MM.1S (cell line): ENCODE measurements around the gene ITPKC.

ENCODE experiments used
- DNase-seq: peaks from one replicate; pipeline ENCODE4 v3.0.0-alpha.2; 2015
- H2AFZ ChIP-seq: fragments of 300-600 bp; sonication (generic); 2 replicates; pipeline ENCODE4 v1.6.0; 2016; ENCODE audit warnings: antibody characterized with exemption, low read length
- H3F3A ChIP-seq: fragments of 300-600 bp; sonication (generic); 2 replicates; pipeline ENCODE4 v1.6.1; 2016; ENCODE audit warnings: mild to moderate bottlenecking, antibody characterized with exemption, low read length, moderate library complexity, mixed read lengths; ENCODE audit not compliant: insufficient read depth
- H3K27ac ChIP-seq: fragments of 300-600 bp; sonication (generic); 2 replicates; pipeline ENCODE4 v1.5.1; 2016; ENCODE audit warnings: mild to moderate bottlenecking, low read length
- H3K27me3 ChIP-seq: fragments of 300-600 bp; sonication (generic); replicated peaks from 2 replicates; pipeline ENCODE4 v1.6.0; 2016; ENCODE audit warnings: low read length; ENCODE audit not compliant: insufficient read depth
- H3K36me3 ChIP-seq: fragments of 300-600 bp; sonication (generic); replicated peaks from 2 replicates; pipeline ENCODE4 v1.6.1; 2016; ENCODE audit warnings: mild to moderate bottlenecking, low read length, mixed read lengths; ENCODE audit not compliant: insufficient read depth
- H3K4me1 ChIP-seq: fragments of 300-600 bp; sonication (generic); 2 replicates; pipeline ENCODE4 v1.6.1; 2016; ENCODE audit warnings: low read length, mixed read lengths
- H3K4me2 ChIP-seq: fragments of 300-600 bp; sonication (generic); 2 replicates; pipeline ENCODE4 v1.6.0; 2016; ENCODE audit warnings: low read depth, low read length
- H3K4me3 ChIP-seq: fragments of 300-600 bp; sonication (generic); 2 replicates; pipeline ENCODE4 v1.5.1; 2016; ENCODE audit warnings: low read length, mixed read lengths
- H3K79me2 ChIP-seq: fragments of 300-600 bp; sonication (generic); 2 replicates; pipeline ENCODE4 v1.6.1; 2016; ENCODE audit warnings: mixed run types, low read length, mixed read lengths
- H3K9ac ChIP-seq: fragments of 300-600 bp; sonication (generic); 2 replicates; pipeline ENCODE4 v1.6.1; 2016; ENCODE audit warnings: low read length, mixed read lengths
- H3K9me2 ChIP-seq: fragments of 300-600 bp; sonication (generic); replicated peaks from 2 replicates; pipeline ENCODE4 v1.6.1; 2016; ENCODE audit warnings: mild to moderate bottlenecking, low read length, mixed read lengths; ENCODE audit not compliant: insufficient read depth
- H3K9me3 ChIP-seq: fragments of 300-600 bp; sonication (generic); replicated peaks from 2 replicates; pipeline ENCODE4 v1.6.1; 2016; ENCODE audit warnings: mild to moderate bottlenecking, low read length, mixed read lengths; ENCODE audit not compliant: insufficient read depth
- H4K20me1 ChIP-seq: fragments of 300-600 bp; sonication (generic); 2 replicates; pipeline ENCODE4 v1.6.1; 2016; ENCODE audit warnings: mild to moderate bottlenecking, low read length, moderate library complexity, mixed read lengths; ENCODE audit not compliant: insufficient read depth
- EZH2 ChIP-seq: fragments of 300-600 bp; sonication (generic); optimal IDR thresholded peaks from 2 replicates; pipeline ENCODE3; 2017; ENCODE audit warnings: low read depth, mild to moderate bottlenecking, antibody characterized with exemption, low read length, mixed read lengths
- EZH2phosphoT487 ChIP-seq: fragments of 300-600 bp; sonication (generic); IDR thresholded peaks from 2 replicates; pipeline ENCODE4 v1.6.1; 2018; ENCODE audit warnings: antibody characterized with exemption, low read length
- TF ChIP-seq, protein P1 (sequence below): fragments of 300-600 bp; sonication (generic); IDR thresholded peaks from 2 replicates; pipeline ENCODE4 v1.5.1; 2016; ENCODE audit warnings: antibody characterized with exemption, low read length, mixed read lengths

ITPKC gene

DNA sequence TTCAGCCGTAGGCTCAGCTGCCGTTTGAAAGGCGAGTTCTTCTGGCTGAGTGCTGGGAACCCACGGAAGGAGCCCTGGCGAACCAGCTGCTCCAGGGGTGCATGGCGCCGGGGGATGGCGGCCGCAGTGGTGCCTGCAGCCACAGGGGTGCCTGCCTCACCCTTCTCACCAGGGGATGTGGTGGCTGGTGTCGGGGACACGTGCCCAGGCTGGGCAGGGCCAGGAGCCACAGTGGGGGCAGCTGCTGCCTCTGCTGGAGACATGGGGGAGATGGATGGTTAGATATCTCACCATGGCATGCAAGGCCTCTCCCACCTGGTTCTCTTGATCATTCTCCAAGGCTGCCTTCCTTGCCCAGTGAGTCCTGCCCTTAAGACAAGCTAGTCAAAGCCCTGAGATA, 43.5 kb upstream of the ITPKC start:
- H3K9me3 ChIP-seq: no peaks in the 10 kb centered on the region
- H3K9ac ChIP-seq: no peak overlapping the region
- H2AFZ ChIP-seq: no peak overlapping the region
- no peaks in the 10 kb centered on the region for H3K79me2 ChIP-seq
- no peaks in the 10 kb centered on the region for H3K9me2 ChIP-seq
- no peaks in the 10 kb centered on the region for H4K20me1 ChIP-seq
- TF ChIP-seq EZH2phosphoT487: no peak
- TF ChIP-seq, protein P1, sequence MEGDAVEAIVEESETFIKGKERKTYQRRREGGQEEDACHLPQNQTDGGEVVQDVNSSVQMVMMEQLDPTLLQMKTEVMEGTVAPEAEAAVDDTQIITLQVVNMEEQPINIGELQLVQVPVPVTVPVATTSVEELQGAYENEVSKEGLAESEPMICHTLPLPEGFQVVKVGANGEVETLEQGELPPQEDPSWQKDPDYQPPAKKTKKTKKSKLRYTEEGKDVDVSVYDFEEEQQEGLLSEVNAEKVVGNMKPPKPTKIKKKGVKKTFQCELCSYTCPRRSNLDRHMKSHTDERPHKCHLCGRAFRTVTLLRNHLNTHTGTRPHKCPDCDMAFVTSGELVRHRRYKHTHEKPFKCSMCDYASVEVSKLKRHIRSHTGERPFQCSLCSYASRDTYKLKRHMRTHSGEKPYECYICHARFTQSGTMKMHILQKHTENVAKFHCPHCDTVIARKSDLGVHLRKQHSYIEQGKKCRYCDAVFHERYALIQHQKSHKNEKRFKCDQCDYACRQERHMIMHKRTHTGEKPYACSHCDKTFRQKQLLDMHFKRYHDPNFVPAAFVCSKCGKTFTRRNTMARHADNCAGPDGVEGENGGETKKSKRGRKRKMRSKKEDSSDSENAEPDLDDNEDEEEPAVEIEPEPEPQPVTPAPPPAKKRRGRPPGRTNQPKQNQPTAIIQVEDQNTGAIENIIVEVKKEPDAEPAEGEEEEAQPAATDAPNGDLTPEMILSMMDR: no peak
- TF ChIP-seq EZH2: no peak
- H3F3A ChIP-seq: no peaks in the 10 kb centered on the region
- no peaks in the 10 kb centered on the region for H3K27me3 ChIP-seq
- H3K4me2 ChIP-seq: no peak overlapping the region
- no peak overlapping the region for H3K27ac ChIP-seq
- H3K4me1 ChIP-seq: no peaks in the 10 kb centered on the region
- H3K36me3 ChIP-seq: no peaks in the 10 kb centered on the region
- no peak overlapping the region for H3K4me3 ChIP-seq
- no peak for DNase-seq

- H3K36me3 ChIP-seq: no peaks in the 10 kb centered on the region
Measured at GRCh38 chr19:40674291-40674690, 42.6 kb upstream of the ITPKC start.

GRCh38 chr19:40677156-40677555, 39.8 kb upstream of the ITPKC start:
- no peaks in the 10 kb centered on the region for H3K36me3 ChIP-seq
- no peaks in the 10 kb centered on the region for H3K4me1 ChIP-seq
- H2AFZ ChIP-seq: no peak overlapping the region
- no peaks in the 10 kb centered on the region for H3K9me2 ChIP-seq
- no peaks in the 10 kb centered on the region for H3K9me3 ChIP-seq
- no peaks in the 10 kb centered on the region for H3K27me3 ChIP-seq
- DNase-seq: no peak
- no peak overlapping the region for H3K27ac ChIP-seq
- H3K4me3 ChIP-seq: no peak overlapping the region
- no peak overlapping the region for H3K4me2 ChIP-seq
- H3F3A ChIP-seq: no peaks in the 10 kb centered on the region
- no peaks in the 10 kb centered on the region for H3K79me2 ChIP-seq
- TF ChIP-seq, protein P1: no peak
- TF ChIP-seq EZH2: no peak
- TF ChIP-seq EZH2phosphoT487: no peak
- H4K20me1 ChIP-seq: no peaks in the 10 kb centered on the region
- H3K9ac ChIP-seq: no peak overlapping the region

More at GRCh38 chr19:40674291-40674690, 42.6 kb upstream of the ITPKC start:
- DNase-seq: no peak
- H3K9me2 ChIP-seq: no peaks in the 10 kb centered on the region
- no peak overlapping the region for H2AFZ ChIP-seq
- H3K27ac ChIP-seq: no peak overlapping the region
- H3K79me2 ChIP-seq: no peaks in the 10 kb centered on the region
- H3K9me3 ChIP-seq: no peaks in the 10 kb centered on the region
- H3K4me2 ChIP-seq: no peak overlapping the region
- H3F3A ChIP-seq: no peaks in the 10 kb centered on the region
- no peak overlapping the region for H3K4me3 ChIP-seq
- no peak for TF ChIP-seq EZH2
- H3K27me3 ChIP-seq: no peaks in the 10 kb centered on the region
- no peaks in the 10 kb centered on the region for H4K20me1 ChIP-seq
- H3K4me1 ChIP-seq: no peaks in the 10 kb centered on the region
- H3K9ac ChIP-seq: no peak overlapping the region

- H3K9ac ChIP-seq: no peak overlapping the region
- TF ChIP-seq EZH2: no peak
- TF ChIP-seq, protein P1: no peak
- H3K27me3 ChIP-seq: no peaks in the 10 kb centered on the region
- H3K4me3 ChIP-seq: no peak overlapping the region
- H3K27ac ChIP-seq: no peak overlapping the region
- no peaks in the 10 kb centered on the region for H3F3A ChIP-seq
- H3K4me1 ChIP-seq: no peaks in the 10 kb centered on the region
- no peaks in the 10 kb centered on the region for H4K20me1 ChIP-seq
- no peaks in the 10 kb centered on the region for H3K79me2 ChIP-seq
- no peak for DNase-seq
- no peaks in the 10 kb centered on the region for H3K9me3 ChIP-seq
- H3K36me3 ChIP-seq: no peaks in the 10 kb centered on the region
- no peaks in the 10 kb centered on the region for H3K9me2 ChIP-seq
- no peak overlapping the region for H2AFZ ChIP-seq
- no peak overlapping the region for H3K4me2 ChIP-seq
Measured at GRCh38 chr19:40681039-40681438, 35.9 kb upstream of the ITPKC start.
